Stimulated activated CD4-positive, alpha-beta T cell treated with anti-CD3 and anti-CD28 coated beads, Interleukin-4, amount 100 ng/mL, for 24 hours (primary cell): Measurements from ENCODE around the gene CREG2.

ENCODE experiments used
- DNase-seq: peaks from one replicate; pipeline ENCODE4 v3.0.0-alpha.2; 2020

Gene CREG2, protein sequence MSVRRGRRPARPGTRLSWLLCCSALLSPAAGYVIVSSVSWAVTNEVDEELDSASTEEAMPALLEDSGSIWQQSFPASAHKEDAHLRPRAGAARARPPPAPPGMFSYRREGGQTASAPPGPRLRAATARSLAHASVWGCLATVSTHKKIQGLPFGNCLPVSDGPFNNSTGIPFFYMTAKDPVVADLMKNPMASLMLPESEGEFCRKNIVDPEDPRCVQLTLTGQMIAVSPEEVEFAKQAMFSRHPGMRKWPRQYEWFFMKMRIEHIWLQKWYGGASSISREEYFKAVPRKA

DNA sequence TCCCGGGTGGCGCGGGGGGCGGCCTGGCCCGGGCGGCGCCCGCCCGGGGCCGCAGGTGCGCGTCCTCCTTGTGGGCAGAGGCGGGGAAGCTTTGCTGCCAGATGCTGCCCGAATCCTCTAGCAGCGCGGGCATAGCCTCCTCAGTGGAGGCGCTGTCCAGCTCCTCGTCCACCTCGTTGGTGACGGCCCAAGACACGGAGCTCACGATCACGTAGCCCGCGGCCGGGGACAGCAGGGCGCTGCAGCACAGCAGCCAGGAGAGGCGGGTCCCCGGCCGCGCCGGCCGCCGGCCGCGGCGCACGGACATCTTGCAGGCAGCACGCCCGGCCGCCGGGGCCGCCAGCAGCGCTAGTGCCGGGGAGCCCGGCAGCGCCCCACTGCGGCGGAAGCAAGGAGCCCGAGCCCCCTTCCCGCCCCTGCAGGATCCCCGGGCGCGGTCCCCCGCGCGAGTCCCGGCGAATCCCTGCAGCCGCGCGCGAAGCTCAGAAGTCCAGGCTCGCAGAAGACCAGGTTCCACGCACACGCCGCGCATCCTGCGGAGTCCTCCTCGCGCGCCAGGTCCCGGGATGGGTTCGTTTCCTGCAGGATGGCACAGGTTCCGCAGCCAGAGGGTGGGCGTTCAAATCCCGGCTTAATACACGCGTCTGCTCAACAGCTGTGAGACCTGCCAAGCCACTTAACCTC, at the start of gene CREG2:
TSS of gene CREG2 (minus strand) at position 353 of the 684 bp plus-strand sequence. CDS start at position 307, 46 bp downstream.
- peak; percentile 47 for DNase-seq

DNA sequence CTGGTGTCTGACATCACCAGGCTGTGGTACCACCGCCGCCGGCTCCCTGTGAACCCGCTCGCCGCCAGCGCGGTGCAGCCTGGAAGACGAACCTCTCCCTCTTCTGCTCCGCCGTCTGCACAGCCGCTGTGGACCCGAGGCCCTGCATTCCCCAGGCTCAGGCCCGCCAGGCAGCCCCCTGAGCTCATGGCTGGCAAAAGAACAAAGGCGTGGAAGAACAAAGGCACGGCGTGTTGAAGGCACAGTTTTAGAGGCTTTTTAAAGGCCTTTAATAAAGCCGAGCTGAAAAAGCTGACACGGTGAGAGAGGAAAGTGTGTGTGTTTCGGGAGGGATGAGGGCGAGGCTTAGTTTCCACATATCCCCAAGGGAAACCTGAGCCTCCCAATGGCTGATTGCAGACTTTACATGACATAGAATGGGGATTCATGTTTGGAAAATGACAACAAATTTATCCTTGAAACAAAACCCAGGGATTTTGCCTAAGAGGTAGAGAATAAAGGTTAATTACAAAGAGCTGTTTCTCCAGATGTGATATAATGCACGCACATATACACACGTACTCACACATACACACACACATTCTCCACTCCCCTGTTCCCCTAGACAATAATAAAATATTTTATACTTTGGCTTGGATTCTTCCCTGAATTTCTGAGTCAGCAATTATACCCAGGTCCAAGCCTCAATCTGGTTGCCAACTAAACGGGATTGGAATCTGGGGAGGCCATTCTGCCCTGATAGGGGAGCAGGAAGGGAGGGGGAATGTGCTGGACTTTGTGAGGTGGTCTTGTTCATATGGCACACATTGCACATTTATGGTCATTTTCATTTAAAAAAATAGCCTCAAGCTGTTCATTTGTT, 47.9 kb upstream of the CREG2 start:
- DNase-seq = no peak

DNA sequence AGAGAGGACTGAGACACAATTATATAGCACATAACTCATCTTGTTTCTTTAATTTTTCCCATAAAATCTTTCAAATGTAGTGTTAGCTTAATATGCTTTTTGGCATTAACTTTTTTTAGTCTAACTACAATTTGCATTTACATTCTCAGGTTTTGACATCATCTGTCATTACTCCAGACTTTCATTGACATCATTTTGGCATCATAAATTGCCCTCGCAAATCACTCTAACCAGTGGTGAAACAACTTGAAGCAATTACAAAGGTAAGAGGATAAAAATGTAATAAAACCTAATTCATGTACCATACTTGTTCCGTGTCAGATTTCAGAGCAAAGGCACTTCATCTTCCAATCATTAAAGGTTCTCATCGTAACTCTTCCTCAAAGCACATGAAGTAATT, 46.2 kb upstream of the CREG2 start:
- DNase-seq = no peak

DNA sequence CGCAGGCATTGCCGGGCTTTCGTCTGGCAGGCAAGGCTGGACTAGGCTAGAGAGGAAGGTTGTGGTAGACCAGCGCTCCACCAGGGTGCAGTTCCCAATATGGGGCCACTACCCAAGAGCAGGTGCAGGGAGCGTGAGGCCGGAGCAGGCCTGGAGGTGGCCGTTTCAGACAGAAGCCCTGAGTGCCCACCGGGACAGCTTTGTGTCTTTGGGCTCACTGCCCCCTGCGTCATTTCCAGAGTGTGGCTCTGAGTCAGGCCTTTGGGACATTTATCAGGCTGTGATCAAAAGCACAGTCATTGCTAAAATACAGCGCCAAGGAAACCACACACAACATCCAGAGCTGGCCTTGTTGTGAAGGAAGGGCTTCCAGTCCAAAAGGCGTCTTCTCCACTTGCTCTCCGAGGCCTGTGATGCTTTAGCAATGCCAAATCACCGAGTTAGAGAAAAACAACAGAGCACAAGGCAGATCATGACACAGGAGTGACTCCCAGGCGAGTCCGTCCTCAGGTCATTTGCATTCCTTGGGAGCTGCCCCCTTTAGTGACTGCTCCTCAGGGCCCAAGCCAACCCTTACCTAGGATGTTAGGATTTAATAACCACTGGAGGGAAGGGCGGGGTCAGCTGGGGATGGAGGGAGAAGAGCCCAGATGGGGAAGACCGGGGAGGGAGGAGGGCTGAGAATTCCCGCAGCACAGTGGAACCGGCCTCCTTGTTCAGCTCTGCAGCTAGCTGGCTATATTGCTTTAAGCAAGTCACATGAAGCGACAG, 45.3 kb upstream of the CREG2 start:
- DNase-seq = no peak

DNA sequence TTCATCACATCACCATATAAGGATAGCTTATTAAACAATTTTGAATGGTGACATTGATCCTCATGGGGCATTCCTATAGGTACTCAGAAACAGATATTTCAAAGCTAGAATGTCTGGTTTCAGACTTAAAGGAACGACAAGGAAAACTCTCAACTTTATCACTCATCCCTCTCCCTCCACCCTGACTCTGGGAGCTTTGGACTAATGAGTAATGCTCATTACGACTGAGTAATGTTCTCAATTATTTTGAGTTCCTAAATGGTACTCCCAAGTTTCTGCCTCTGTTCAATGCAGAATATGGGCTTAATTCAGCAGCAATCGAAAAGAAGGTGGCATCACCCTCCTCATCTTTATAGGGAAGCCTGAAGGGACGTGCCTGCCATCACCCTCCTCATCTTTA, 44.2 kb upstream of the CREG2 start:
- DNase-seq = no peak

DNA sequence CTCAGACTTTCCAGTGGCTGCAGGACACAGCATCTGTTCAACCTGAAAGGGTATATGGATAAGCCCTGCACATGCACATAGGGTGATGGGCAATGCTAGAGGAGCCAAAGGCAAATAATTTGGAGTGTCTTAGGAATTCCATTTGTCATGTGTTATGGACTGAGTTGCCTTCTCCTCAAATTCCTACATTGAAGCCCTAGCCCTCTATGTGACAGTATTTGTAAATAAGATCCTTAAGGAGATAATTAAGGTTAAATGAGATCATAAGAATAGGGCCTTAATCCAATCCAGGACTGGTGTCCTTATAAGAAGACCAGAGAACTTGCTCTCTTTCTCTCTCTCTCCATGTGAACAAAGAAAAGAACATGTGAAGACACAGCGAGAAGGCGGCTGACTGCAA, 42.9 kb upstream of the CREG2 start:
- no peak for DNase-seq

DNA sequence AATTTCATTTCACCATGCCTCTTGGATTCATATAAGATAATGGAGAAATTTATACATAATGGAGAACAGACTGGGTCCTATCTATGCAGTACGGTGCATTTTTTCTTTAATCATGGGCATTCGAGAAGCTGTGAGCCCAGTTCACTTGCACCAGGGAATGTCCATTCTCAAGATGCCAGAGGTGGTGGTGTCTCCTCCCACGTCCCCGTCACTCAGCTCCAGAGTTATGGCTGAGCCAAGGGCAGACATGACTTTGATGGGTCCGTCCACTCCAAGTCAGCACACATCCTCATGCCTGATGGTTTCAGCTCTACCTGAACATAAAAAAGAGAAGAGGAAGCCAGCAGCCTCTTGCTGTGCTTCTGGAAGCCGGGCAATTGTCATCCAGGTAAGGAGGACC, 42.1 kb upstream of the CREG2 start:
- DNase-seq = no peak

DNA sequence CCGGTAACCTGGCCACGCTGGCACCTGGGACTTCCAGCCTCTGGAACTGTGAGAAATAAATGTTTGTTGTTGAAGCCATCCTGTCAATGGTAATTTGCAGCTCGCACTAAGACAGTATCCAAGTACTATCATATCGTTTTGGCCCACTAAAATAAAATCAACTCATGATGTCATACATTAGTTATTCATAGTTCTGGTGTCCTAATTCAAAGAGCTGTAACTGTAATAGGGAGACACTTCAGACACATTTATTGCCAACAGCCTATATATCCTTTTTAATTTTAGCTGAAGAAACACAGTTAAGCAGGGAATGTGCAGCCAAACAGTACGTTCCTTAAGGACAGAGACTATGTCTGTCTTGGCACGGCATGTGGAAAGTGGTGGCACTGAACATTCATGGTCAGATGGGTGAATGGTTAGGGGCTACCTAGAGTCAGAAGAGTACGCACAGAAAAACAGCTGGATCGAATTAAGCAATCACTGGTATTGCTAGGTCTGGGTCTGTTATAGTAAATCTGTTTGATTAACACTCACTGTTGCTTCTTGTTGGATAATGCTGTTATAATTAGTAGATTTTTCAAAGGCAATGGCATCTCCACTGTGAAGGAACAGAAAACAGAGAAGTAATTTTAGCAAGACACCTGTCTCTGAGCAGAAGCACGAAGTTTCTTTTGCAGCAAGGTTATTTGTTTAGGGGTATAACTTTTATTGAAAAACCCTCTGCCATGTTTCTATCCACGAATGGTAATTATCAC, 41.3 kb upstream of the CREG2 start:
- DNase-seq = no peak

DNA sequence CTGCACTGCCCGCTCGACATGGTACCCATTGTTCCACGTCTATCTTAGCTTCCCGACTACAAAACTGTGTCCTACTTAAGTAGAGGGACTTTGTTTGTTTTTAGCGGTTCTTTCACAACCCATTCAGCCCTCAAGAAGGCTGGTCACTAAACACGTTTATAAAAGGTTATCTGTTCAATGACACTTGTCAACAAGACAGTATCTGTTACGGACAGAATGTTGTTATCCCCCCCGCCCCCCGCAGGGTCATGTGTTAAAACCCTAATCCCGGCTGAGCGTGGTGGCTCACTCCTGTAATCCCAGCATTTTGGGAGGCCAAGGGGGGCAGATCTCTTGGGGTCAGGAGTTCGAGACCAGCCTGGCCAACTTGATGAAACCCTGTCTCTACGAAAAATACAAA, 40.4 kb upstream of the CREG2 start:
- DNase-seq = no peak

DNA sequence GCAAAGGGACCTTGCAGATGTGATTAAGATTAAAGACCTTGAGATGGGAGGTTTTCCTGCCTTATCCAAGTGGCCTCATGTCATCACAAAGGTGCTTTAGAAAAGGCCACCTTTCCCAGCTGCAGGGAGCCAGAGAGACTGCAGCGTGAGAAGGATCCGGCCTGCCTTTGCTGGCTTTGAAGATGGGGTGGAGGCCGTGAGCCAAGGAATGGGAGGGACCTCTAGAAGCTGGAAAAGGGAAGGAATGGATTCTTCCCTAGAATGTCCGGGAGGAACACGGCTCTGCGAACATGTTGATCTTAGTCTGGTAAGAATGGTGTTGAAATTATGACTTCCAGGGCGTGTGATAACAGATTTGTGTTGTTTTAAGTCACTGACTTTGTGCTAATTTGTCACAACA, 39.9 kb upstream of the CREG2 start:
- DNase-seq = no peak

DNA sequence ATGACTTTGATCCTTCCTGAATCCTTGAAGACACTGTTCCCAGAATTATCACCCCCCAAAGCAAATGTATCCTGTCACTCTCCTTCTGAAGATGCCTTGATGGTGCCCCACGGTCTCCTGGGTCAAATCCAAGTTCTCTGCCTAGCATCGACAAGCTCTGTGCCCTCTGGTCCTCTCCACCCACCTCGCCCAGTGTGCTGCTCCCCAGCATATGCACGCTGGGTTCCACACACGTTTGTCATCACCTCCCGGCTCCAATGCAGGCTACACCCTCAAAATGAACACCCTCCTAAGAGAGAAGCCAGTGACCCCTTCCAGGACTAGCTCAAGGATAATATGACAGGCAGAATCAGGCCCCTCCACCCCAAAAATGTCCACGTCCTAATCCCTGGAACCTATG, 39.5 kb upstream of the CREG2 start:
- DNase-seq = no peak

DNA sequence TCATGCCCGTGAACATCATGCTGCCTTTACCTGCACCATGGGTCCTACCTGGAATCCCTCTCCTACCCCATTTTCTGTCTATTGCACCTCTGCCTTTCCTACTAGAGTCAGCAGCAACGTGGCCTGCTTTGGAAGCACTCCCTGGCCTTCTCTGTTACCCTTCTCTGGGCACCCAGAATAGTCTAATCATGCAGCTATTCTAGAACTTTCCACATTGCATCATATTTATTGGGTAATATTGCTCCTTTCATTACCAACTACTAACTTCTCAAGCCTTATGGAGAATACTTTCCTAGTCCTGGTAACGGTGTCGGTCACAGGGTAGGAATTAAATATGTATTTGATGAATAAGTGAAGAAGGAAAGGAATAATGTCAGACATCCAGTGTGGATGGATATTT, 33.3 kb upstream of the CREG2 start:
- no peak for DNase-seq

DNA sequence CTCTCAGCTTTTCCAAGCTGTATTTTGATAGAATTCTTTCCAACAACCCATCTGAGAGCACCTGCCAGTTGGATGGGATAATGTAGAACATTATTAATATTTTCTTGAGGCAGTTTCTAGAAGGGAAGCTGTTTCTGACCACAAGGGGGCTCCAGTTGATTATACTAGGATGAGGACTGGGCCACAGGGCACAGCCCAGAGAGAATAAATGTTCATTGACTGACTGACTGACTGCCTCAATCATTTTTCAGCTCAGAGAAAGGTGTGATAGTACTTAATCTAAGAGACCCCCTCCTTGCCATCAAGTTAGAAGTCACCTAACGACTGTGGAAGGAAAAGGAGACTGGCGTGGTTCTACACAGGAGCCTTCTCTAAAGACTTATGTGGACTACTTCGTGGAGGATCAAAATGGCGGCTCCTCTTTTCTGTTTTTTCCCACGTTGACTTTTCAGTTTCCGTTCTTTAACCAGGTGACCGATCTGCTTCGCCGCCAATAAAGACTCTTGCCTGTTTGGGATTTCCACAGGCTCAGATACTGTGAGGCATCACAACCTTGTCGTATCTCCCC, 31.9 kb upstream of the CREG2 start:
- DNase-seq = peak; percentile 75

DNA sequence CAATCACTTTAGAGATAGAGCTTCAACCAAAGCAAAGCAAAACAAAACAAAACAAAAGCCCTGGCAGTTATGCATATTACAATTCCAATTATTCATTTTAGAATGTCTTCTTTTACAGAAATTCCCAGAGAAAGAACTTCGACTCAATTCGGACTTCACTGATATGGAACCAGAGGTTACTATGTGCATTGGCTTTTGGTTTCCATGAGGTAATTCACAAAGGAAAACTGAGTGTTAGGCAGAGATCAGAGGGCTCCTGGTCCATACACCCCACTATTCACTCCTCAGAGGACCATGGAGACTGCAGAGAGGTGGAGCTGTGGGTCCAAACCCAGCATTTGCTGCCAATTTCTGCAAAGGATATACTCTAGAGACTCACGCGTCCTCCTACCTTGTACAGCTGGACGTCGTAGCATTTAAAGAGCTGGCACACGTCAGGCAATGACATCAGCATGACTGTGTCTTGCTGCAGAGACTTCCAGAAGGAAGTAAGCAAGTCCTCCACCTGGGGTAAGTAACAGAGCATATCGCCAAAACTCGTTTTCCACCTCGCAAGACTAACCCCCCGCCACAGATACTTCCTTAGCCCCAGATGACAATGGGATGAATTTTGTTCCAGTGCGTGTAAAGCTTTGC, 31.3 kb upstream of the CREG2 start:
- DNase-seq = no peak

DNA sequence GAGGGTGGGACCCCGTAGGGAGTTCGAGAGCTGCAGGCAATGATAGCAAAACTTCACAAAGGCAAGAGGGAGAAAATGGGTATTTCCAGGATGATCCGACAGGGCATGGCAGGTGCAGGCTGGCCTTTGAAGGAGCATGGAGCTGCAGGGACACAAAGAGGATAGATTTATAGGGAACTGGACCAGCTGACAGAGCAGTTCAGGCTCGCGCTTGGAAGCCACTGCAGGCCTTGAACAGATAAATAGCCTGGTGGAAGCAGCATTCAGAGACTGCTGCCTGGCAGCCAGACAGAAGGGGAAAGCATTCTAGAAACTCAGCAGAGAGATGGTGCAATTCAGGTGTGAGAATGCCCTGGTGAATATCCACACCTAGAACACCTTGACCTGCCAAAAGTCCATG, 29.3 kb upstream of the CREG2 start:
- DNase-seq = no peak

DNA sequence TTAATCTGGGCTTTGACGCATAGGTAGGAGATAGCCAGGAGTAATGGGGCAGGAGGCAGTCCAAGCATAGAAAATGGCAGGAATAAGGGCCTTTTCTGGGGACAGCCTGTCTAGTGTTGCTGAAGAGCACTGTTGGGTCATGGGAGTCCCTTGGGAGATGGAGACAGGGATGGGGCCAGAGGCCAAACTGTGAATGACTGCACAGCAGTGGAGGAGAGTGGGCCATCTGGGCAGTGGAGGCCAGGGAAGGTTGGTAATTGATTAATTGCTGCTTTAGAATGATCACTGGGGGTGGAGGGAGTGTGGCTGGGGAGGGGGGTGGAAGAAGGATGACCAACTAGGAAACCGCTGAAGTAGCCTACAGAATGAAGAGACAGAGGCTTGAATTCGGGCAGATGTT, 28.6 kb upstream of the CREG2 start:
- DNase-seq = no peak

DNA sequence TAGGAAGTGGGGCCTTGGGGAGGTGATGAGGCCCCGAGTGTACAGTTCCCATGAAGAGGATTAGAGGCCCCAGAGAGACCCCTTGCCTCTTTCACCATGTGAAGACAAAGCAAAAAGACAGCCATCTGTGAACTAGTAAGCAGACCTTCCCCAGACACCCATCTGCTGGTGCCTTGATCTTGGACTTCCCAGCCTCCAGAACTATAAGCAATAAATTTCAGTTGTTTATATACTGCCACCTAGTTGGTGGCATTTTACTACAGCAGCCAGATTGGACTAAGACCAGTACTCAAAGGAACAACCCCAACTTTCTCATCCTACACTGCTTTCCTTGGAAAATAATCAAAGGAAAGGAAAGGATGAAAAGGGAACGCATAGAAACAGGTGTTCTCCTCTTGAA, 27.9 kb upstream of the CREG2 start:
- no peak for DNase-seq

DNA sequence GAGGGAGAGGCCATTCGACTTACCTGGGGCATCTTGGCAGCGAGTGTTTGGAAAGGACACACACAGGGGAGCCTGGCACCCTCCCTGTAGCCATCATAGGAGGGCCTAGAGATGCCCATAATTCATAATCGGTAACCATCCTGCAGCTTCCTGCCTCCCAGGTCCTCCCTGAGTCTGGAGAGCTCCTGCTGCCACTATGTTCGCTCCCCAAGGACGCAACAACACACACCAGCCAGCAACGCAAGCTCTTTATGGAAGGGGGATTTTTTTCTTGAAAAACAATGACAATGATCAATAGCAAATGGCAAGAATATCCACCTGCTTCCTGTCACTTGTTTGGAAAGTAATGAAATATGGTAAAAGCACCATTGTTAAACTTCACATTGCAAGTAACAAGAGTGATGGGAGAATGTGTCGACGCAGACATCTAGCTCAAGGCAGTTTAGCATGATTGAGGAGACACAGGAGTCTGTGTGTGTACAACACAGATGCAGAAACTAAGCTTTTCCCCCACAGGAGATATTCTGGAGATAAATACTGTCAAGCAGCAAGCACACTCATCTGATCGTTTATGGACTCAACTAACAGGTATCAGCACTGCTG, 24.9 kb upstream of the CREG2 start:
- no peak for DNase-seq

DNA sequence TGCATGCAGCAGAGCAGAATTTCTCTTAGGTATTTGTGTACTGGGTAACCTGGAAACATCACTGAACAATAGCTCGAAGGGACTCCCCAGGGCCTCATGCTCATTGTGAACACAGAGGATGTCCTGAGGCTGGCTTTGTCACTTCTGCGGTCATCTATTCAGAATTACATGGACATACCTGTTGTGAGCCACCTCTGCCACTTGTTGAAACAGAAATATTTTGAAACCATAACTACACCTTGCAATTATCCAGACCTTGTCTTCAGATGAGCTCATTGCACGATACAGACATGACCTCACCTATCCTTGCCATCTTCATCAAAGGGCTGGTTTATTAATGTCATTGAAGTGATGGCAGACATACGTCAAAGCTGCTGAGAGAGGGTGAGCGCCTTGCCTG, 23.4 kb upstream of the CREG2 start:
- no peak for DNase-seq

DNA sequence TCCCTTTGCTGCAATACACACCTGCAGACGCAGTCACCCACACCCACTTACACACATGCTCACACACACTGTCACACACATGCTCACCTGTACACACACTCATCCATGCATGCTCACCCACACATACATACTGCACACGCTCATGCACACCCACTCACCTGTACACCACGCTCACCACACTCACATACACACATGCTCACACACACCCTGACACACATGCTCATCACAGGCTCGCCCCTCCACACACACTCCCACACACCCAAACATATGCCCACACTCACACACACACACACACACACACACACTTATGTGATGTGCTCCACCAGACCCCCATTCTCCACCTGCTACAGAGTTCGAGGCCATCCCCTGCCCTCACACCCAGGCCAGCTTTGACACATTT, 22.8 kb upstream of the CREG2 start:
- no peak for DNase-seq

DNA sequence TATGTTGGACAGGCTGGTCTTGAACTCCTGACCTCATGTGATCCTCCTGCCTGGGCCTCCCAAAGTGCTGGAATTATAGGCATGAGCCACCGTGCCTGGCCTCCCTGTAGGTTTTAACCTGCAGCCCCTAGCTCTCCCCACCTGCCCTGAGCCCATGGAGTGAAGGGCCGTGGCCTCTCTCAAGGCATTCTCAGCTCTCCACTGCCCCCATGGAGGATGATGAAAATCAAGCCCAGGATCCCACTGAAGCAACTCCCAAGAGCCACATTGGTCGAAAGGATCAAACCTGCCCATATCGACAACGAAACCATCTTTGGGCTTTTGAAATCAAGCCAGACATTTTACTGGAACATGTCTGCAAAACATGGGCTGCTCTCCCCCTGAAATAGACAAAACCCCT, 22.4 kb upstream of the CREG2 start:
- no peak for DNase-seq
